ENCODE data around the gene BRD1.

DNA sequence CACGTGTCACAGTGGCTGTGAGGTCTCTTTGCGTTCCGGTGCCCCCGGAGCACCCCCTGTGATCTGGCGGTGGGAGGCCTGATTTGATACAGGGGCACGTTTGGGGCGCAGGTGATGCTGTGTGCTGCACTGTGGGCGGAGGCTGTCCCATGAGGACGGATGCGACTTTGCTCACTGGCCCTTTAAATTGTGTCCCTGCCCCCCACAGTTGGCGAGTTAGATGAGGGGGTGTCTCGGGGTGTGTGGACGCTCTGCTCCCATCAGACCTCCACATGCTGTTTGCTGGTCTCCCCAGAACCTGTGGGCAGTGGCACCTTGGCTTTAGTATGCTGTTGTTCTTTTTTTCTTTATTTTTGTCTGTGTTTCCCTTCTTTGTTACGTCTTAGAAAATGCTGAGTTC lies 31.2 kb upstream of the BRD1 start:
- TF ChIP-seq, protein P1, sequence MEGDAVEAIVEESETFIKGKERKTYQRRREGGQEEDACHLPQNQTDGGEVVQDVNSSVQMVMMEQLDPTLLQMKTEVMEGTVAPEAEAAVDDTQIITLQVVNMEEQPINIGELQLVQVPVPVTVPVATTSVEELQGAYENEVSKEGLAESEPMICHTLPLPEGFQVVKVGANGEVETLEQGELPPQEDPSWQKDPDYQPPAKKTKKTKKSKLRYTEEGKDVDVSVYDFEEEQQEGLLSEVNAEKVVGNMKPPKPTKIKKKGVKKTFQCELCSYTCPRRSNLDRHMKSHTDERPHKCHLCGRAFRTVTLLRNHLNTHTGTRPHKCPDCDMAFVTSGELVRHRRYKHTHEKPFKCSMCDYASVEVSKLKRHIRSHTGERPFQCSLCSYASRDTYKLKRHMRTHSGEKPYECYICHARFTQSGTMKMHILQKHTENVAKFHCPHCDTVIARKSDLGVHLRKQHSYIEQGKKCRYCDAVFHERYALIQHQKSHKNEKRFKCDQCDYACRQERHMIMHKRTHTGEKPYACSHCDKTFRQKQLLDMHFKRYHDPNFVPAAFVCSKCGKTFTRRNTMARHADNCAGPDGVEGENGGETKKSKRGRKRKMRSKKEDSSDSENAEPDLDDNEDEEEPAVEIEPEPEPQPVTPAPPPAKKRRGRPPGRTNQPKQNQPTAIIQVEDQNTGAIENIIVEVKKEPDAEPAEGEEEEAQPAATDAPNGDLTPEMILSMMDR (IDR thresholded peaks at IDR 0.05 in 4 of 5, conservative IDR thresholded peaks at IDR 0.05 in 1 of 5) = no peak
- TF ChIP-seq POLR2A (IDR thresholded peaks at IDR 0.05) = no peak

Data from gastrocnemius medialis (tissue), 4 donors.